Measurements from ENCODE around the gene ZNF695.

GRCh38 chr1:246947255-246947654, 60.6 kb downstream of the ZNF695 start:
- no peak for TF ChIP-seq CTCF (IDR thresholded peaks at IDR 0.05; ENCODE audit: extremely low read depth in 1 of 2, insufficient read depth in 1 of 2, low read depth in 1 of 2, low read length in 2 of 2)
- no peak for TF ChIP-seq POLR2A (IDR thresholded peaks at IDR 0.05; ENCODE audit: low read depth, low read length)
- peak; percentile 59 for TF ChIP-seq POLR2AphosphoS5 (IDR thresholded peaks at IDR 0.05; ENCODE audit: insufficient read depth, low read depth, low read length)
- peak; percentile 75 for TF ChIP-seq JUN (IDR thresholded peaks at IDR 0.05; ENCODE audit: borderline replicate concordance, insufficient read depth, insufficient read length, low read depth)
- no peak for TF ChIP-seq EZH2 (IDR thresholded peaks at IDR 0.05; ENCODE audit: borderline replicate concordance, low read depth, low read length, severe bottlenecking)
- no peak for TF ChIP-seq MAX (IDR thresholded peaks at IDR 0.05; ENCODE audit: insufficient read depth, insufficient read length)
- TF ChIP-seq GATA2 (IDR thresholded peaks at IDR 0.05; ENCODE audit: insufficient read depth, insufficient read length, low read depth, low read length): no peak
- TF ChIP-seq MYC (IDR thresholded peaks at IDR 0.05; ENCODE audit: low read depth, low read length): no peak

All from endothelial cell of umbilical vein (primary cell).